ENCODE data around the gene CAMSAP2.

GRCh38 chr1:200704986-200705500 is 33.6 kb upstream of the CAMSAP2 start:
- TF ChIP-seq GATA3 (IDR thresholded peaks at IDR 0.05; ENCODE audit: low read depth, low read length) (no peak), GATA2 (IDR thresholded peaks at IDR 0.05; ENCODE audit: low read depth, low read length) (peak; percentile 51)
